Uterus (tissue), 2 donors: ENCODE data around the gene CHAF1B.

Experiments used
- POLR2A ChIP-seq, 2 donors: fragments of 450-650 bp; IDR thresholded peaks; one replicate each; pipeline ENCODE4 v1.6.1; 2016; ENCODE audit warnings: antibody characterized with exemption in 2 of 2, mild to moderate bottlenecking in 1 of 2, moderate library complexity in 1 of 2
- TF ChIP-seq, protein P1 (sequence below), 4 experiments: fragments of 200-600 bp in 2 of 4; fragments of 450-650 bp in 2 of 4; sonication (generic) in 2 of 4; IDR thresholded peaks; one replicate each; pipeline ENCODE4 v1.5.1; 2016 to 2019; ENCODE audit warnings: antibody characterized with exemption in 4 of 4, mild to moderate bottlenecking in 2 of 4, moderate library complexity in 1 of 4

DNA sequence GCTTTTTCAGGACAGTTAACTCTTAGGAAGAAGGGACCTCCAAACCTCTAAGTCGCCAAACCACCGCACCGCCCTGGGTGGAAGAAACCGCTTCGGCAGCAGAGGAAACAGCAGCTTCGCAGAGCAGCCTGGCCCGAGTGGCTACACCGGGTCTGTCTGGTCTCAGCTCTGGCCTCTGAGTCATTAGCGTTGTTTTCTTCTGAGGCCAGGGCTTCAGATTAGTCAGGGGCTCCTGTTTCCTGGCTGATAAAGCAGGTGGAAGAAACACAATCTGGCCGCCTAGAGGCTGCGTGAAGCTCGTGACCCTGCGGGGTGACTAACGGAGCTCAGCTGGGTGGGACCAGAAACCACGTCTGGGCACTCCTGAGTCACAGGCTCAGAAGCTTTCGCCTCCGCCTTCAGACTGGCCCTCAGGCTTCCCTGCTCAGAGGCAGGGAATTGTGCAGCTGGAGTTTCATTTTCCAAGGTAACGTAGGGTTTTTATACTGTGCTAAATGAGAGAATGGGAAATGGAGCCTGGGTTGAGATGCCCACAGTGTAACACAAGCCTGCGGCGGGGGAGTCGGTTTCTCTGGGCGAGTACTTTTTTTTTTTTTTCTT is 44.9 kb downstream of the CHAF1B start:
- TF ChIP-seq, protein P1, sequence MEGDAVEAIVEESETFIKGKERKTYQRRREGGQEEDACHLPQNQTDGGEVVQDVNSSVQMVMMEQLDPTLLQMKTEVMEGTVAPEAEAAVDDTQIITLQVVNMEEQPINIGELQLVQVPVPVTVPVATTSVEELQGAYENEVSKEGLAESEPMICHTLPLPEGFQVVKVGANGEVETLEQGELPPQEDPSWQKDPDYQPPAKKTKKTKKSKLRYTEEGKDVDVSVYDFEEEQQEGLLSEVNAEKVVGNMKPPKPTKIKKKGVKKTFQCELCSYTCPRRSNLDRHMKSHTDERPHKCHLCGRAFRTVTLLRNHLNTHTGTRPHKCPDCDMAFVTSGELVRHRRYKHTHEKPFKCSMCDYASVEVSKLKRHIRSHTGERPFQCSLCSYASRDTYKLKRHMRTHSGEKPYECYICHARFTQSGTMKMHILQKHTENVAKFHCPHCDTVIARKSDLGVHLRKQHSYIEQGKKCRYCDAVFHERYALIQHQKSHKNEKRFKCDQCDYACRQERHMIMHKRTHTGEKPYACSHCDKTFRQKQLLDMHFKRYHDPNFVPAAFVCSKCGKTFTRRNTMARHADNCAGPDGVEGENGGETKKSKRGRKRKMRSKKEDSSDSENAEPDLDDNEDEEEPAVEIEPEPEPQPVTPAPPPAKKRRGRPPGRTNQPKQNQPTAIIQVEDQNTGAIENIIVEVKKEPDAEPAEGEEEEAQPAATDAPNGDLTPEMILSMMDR (IDR thresholded peaks at IDR 0.05) = peak in 2 of 4 experiments; percentile 23 to 24
- TF ChIP-seq POLR2A (IDR thresholded peaks at IDR 0.05) = peak; percentile 35 to 38
